Measurements from ENCODE around the gene EFCAB6.

DNA sequence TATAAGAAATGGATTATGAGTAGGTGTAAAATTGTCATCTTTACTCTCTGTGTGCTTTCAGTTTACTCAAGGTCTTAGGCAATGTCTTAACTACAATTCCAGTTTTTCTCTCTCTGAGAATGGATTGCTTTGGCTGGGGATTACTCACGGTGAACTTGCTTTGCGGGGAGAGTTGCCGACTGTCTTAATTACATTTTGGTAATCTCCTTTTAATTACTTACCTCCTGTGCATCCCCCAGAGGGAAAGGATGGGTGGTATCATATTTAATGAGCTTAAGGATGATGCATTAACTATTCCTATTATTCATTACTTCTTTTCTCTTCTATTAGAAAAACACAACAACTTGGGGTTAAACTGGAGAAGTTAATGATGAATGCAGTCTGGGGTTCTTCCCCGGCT lies 240.9 kb downstream of the EFCAB6 start:
- TF ChIP-seq, protein P1, sequence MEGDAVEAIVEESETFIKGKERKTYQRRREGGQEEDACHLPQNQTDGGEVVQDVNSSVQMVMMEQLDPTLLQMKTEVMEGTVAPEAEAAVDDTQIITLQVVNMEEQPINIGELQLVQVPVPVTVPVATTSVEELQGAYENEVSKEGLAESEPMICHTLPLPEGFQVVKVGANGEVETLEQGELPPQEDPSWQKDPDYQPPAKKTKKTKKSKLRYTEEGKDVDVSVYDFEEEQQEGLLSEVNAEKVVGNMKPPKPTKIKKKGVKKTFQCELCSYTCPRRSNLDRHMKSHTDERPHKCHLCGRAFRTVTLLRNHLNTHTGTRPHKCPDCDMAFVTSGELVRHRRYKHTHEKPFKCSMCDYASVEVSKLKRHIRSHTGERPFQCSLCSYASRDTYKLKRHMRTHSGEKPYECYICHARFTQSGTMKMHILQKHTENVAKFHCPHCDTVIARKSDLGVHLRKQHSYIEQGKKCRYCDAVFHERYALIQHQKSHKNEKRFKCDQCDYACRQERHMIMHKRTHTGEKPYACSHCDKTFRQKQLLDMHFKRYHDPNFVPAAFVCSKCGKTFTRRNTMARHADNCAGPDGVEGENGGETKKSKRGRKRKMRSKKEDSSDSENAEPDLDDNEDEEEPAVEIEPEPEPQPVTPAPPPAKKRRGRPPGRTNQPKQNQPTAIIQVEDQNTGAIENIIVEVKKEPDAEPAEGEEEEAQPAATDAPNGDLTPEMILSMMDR (IDR thresholded peaks at IDR 0.05 in 8 of 11, conservative IDR thresholded peaks at IDR 0.05 in 3 of 11), result no peak
- no peak for TF ChIP-seq POLR2A (IDR thresholded peaks at IDR 0.05)
